Measurements from ENCODE around the gene COL4A3.

Gene COL4A3

DNA sequence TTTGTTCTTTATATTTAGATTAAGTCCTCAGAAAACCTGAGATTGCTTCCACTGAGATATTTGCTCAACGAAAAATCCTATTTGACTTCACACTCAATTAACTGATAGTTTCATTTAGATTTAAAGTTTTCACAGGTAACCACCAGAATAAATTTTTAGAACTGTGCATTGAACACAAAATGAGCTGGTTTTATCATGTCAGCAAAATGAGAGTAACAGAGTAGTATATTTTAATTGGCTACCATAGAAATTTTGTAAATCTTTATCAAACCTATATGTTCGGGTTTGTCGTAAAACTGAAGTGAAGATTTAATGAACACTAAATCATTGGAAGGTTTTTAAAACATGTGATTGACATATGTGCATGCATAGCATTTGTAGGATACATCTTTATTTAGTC lies 127.9 kb downstream of the COL4A3 start:
- no peak for DNase-seq (ENCODE audit: low read depth)

DNA sequence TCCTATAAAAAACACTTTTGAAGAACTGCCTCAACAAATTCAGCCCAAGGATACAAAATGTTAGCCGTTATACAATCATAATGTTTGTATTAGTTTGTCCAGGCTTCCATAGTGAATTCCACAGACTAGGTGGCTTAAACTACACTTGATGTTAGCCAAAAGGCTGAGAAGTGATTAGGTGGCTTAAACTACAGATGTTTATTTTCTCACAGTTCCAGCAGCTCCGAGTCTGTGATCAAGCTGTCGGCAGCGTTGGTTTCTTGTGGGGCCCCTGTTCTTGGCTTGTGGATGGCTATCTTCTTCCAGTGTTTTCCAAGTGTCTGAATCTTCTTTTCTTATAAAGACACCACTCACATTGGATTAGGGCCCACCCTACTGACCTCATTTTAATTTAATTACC lies 129.1 kb downstream of the COL4A3 start:
- no peak for DNase-seq (ENCODE audit: low read depth)

DNA sequence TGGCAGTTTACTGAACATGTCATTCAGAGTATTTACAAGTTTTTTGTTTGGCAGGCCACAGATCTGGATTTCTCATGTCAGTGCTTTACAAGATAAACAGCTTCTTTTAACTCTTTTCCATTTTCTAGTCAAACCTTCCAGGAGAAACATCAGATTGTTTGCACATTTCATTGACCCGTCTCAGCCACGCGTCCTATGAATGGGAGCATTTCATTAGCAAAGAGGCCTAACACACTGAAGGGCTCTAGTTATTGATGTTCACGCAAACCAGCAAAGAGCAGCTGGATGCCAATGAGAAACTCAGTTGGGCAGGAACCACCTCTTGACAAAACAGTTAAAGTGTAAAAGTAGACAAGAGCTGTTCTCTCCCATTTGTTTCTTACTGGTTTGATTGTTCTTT lies 131.4 kb downstream of the COL4A3 start:
- no peak for DNase-seq (ENCODE audit: low read depth)

DNA sequence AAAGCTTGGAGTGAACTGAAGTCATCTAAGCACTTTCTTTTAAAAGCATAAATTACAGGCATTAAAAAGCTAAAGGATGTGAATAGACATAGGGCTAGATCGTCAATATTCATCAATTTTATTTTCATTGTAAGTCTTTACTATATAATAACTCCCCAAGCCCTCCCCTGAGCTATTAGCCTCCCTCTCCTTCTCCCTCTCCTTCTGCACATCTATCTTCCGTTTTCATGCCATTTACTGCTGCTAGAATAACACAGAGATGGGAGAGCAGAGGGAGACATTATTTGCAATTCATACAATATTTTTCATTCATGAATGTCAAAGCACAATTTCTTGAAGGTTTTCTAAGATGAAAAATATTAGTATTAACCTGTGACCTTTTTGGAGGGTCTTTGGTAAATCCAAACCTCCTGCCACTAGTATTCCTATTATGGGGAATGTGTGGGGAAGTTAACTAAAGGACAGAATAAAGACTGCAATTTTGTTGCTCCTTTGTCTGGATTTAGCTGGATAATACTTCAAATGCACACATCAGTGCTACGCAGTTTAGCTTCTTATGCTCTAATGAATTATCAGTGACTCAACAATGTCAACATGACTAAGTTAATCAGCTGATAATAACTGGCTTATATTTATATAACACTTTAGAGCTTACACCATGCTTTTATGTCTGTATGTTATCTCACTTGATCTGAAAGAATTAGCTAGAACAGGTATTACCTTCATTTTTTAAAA lies 132.4 kb downstream of the COL4A3 start:
- DNase-seq (ENCODE audit: low read depth), result no peak

DNA sequence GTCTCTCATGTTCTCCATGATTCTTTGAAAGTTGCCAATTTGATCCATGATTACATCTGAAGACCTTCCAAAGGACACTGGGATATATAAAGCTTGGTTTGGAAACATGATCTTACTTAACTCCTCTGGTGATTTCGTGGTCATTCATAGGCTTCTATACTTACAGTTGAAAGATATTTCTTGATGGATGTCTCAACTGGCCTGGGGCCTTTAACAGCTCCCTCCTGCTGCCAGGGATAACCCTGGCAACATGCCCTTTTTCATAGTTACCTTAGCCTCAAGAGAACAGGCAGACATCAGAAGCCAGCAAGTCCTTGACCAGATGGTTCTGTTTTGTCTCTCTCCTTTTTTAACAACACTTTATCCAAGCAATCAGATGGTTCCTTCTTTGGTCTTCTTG lies 137.1 kb downstream of the COL4A3 start:
- no peak for DNase-seq (ENCODE audit: low read depth)

DNA sequence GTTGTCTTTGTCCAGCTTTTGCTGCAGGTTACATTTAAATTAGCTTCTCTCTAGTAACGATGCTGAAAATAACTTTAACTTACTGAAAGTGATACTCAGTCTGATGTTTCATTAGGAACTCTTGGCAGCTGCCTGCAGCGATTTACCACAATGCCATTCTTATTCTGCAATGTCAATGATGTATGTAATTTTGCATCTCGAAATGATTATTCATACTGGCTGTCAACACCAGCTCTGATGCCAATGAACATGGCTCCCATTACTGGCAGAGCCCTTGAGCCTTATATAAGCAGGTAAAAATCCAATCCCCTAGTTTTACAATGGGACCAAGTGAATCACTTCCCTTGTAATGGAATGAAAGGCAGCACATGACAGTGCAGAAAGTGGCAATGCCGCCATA lies 144.4 kb downstream of the COL4A3 start:
- DNase-seq (ENCODE audit: low read depth), result no peak

DNA sequence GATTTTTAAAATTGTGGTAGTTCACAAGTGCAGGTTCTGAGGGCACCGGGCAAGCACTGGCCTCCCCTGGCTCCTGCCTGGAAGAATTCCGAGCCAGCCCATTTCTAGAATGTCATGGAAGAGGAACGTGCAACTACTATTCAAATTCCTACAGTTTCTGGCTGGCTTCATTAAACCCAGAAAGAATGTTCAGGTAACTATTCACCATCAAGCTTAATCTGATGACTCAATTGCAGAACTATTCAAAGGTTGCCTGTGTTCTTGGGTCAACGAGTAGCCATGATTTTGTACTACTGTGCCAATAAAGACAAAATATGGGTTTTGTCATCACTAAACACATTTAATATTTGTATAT lies 146.3 kb downstream of the COL4A3 start:
- DNase-seq (ENCODE audit: low read depth), result no peak

DNA sequence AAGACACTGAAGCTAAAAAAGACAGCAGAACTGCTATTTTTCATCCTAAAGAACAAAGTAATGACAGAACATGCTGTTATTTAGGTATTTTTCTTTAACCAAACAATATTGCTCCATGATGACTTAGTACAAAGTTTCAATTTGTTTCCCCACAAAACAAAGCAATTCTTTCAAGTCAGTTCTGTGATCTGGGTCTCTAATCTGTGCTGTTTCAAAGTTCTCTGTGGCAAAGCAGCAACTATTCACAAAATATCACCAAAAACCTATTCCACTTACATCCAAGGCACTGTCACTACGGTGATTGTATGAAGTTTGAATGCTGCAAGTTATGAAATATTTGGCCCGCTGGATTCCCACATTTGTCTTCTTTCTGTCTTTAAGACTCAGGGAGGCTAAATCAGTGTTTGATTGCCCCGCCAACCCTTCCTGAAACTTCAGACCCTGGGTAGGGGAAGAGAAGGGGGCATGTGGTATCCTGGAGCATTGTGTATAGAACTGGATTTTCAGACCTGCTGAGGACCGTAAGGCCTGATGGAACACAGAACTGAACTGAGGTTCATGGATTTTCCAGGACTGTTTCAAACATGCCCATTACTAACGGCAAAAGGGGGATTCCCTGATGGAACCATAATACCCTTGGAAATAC lies 147.6 kb downstream of the COL4A3 start:
- no peak for DNase-seq (ENCODE audit: low read depth)

DNA sequence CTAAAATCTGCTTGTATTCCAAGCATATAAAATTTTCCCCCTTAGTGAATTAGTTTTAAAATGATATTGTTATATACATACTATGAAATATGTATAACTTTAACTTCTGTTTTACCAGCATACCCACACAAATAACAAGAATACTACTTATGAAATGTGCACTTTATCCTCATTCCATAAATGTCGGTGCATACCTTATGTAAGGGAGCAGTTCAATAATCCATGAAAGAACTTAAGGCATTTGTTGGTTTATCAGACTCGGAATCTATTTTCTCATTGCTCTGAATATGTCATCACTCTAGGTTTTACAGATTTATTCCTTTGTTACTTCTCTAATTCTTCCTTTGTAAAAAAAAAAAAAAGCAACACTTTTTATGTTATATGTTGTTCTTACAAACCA lies 148.2 kb downstream of the COL4A3 start:
- DNase-seq (ENCODE audit: low read depth), result no peak

DNA sequence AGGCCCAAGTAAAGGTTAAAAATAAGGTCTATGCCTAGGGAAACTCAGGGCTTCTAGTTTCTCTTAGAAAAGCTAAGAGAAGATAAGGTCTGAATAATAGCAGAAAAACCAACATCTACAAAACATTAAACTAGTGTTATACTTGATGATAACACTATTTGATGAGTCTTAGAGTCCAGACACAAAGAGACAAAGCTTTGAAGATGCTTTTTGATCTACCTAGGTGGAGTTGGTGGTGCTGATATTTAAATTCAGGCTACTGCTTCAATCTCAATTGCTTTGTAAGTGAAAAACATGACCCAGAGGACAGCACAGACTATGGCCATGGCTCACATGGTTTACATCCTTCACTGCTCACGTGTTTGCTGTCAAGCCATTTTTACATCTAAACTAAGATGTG lies 148.9 kb downstream of the COL4A3 start:
- no peak for DNase-seq (ENCODE audit: low read depth)

DNA sequence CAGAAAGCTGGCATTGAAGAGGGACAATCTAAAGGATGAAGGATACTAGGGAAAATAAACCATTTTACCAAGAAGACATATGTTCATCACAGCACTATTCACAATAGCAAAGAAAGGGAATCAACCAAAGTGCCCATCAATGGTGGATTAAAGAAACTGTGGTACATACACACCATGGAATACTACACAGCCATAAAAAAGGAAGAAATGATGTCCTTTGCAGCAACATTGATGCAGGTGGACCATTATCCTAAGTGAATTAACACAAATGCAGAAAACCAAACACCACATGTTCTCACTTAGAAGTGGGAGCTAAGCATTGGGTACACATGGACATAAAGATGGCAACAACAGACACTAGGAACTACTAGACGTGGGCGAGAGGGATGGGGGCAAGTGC lies 153.4 kb downstream of the COL4A3 start:
- DNase-seq (ENCODE audit: low read depth), result no peak

DNA sequence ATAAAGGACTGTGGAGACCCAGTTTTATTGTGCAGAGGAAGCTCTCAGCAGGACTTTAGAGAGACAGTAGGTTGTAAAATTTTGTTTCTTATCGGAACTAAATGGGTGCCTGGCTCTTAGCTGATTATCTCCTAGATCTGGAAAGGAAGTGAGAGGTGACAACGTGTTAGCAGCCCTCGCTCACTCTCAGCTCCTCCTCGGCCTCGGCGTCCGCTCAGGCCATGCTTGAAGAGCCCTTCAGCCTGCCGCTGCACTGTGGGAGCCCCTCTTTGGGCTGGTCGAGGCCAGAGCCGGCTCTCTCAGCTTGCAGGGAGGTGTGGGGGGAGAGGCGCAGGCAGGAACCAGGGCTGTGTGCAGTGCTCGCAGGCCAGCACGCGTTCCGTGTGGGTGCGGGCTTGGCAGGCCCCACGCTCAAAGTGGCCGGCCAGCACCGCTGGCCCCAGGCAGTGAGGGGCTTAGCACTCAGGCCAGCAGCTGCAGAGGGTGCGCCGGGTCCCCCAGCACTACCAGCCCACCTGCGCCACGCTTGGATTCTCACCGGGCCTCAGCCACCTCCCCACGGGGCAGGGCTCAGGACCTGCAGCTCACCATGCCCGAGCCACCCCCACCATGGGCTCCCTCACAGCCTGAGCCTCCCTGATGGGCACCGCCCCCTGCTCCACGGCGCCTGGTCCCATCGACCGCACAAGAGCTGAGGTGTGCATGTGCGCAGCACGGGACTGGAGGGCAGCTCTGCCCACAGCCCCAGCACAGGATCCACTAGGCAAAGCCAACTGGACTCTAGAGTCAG lies 156.1 kb downstream of the COL4A3 start:
- no peak for DNase-seq (ENCODE audit: low read depth)

DNA sequence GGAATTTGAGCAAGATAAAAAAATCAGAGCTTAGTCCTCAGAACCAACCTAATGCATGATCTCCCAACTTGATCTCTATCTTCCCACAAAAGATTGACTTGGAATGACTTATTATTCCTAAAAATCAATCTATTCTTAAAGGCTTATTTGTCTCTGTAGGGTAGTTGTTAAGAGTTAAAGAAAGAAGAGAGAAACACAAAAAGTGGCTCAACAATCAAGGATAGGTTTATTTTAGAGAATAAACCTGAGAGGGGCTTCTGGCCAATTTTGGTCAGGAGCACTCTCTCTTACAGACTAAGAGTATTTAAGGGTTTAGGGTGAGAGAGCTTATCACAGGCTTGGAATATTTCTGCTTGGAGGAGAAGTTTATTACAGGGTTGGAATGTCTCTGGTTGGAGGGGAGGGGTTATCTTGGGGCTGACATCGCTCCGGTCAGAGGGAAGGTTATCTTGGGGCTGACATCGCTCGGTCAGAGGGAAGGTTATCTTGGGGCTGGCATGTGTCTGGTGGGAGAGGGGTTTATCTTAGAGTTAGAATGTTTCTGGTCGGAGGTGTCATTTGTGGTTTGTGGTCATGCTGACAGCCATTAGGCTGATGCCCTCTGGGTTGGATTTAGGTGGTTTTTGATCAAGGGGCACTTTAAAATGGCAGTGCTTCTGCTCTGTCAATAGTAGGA lies 158.2 kb downstream of the COL4A3 start:
- DNase-seq (ENCODE audit: low read depth), result no peak

DNA sequence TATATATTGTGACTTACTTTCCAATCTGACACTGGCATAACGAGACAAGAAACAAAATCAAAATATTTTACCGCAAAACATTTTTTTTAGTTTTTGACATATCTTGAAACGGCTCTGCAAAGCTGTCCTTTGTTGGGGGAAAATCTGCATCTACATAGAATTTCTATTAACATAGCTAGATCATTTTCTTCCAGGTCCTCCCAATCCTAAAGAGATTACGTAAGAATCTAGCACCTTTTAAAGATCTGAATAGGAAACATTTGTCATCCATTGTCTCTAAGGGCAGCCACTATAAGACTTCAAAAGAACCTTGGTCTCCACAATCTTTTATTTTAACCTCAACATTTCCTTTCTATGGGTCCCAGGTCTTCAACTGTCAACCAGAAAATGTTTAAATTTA lies 159.4 kb downstream of the COL4A3 start:
- DNase-seq (ENCODE audit: low read depth), result no peak

DNA sequence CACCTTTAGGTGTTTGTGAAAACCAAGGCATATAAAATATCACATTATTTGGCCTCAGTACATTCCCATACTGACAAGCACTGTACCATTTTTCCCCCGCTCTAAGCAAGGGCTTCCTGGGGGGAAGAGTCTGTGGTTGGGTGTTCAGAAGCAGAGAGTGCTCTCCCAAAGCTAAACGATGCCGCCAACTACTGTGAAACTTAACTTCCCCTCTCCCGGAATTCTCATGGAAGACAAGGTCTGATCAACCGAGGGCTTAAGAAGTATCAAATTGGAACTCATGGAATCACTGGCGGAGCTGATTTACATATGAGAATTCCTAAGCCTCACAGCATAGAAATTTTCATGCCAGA lies 160.2 kb downstream of the COL4A3 start:
- no peak for DNase-seq (ENCODE audit: low read depth)

DNA sequence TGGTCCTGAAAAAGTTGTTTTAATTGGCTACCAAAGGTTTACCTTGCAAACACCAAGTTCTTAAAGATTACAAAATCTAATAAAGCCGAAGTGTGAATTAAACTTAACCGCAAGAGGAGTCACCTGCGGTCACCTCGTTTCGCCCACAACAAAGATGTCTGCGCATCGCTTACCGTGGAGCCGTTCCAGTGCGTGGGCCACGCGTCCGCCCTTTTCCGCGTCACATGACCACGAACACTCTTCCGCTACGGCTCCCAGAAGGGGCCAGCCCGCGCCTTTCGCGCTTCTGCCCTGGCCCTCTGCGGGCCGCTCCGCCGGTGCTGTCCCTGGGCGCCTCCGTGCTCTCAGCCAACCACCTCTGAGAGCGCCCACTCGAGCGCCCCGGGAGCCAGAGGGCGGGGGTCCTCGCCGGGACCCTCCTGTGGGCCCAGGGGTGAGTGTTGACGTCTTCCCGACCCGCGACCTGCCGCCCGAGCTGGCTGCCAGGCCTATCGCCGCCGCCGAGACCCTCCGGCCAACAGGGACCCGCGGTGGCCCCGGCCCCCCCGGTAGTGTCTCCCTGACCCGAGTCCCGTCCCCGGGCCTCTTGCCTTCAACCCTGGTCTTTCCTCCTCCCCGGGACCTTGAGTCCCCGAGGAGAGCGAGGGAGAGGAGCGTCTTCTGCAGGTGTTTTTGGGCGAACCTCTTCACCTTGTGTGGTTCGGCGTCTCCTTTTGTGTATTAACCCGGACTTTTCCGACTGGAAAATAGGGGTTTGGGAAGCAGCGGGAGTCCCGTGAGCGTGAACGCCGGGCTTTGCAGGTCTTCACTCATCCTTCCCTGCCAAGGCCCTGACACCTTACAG lies 160.8 kb downstream of the COL4A3 start, which contains the start of gene MFF:
MFF (plus strand) TSS at position 257 of the 844 bp plus-strand sequence. CDS start 5,415 bp downstream, outside the sequence.
- peak; percentile 85 for DNase-seq (ENCODE audit: low read depth)

DNA sequence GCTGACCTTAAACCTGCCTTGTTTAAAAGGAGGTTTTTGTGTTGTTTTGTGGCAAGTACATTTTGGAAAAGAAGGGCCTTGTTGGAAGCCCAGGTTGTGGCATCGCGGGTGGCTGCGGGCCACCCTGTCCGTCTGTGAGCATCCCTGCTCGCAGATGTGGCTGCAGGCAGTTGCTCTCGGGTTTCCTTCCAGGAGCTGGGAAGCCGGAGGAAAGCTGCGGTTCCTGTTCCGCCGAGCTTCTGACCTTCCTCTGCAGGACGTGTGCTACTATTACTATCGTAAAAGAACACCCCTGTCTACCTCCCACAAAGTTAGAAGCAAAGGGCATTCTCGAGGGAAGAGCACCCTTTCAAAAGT lies 161.4 kb downstream of the COL4A3 start:
- no peak for DNase-seq (ENCODE audit: low read depth)

DNA sequence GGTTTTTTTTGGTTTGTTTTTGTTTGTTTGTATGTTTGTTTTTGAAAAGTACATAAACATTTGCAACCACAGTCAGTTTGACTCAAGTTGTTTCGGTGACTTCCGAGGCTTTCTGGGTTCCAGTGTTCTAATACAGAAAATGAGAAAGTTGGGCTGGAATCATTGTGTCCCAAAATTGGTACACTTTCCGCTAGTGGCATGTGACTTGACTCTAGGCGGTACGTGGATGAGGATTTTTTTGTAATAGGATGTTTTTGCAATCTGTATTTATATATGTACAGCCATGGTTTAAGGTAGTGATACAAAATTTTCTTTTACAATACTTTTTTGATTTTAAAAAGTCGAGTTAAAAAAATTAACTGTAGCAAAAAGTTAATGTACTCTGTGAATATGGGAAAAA lies 162.4 kb downstream of the COL4A3 start:
- DNase-seq (ENCODE audit: low read depth), result no peak

DNA sequence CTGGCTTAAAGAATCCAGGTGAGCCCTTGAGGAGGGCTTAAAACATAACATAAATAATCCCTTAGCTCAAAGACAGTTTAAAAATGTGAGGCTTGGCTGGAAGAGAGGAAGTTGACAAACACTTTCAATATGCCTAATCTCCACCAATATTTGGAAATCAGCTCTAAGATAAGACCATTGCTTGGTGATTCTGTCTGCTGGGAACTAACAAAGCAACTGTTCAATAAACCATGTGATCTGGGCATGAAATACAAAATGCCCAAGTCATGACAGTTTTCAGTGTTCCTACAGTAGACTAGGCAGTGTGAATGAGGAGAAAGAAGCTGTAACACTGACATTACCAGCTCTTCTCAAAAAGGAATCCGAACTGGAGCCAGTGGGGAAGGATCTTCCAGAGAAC lies 171.3 kb downstream of the COL4A3 start:
- no peak for DNase-seq (ENCODE audit: low read depth)

DNA sequence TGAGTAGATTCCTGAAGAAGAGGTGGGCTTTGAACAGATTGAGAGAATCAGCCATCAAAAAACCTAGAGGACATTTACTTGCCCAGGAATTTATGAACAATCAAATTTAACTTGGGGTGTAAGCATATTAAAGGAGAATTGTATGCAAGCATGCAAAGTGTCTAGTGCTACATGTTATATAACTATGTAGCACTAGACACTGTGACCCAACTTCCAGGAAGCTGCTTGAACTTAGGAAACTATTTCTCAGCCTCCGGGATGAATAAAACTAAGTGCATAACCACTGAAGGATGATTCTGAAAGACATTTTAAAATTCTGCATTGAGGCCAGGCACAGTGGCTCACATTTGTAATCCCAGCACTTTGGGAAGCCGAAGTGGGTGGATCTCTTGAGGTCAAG lies 173.0 kb downstream of the COL4A3 start:
- DNase-seq (ENCODE audit: low read depth), result no peak

DNA sequence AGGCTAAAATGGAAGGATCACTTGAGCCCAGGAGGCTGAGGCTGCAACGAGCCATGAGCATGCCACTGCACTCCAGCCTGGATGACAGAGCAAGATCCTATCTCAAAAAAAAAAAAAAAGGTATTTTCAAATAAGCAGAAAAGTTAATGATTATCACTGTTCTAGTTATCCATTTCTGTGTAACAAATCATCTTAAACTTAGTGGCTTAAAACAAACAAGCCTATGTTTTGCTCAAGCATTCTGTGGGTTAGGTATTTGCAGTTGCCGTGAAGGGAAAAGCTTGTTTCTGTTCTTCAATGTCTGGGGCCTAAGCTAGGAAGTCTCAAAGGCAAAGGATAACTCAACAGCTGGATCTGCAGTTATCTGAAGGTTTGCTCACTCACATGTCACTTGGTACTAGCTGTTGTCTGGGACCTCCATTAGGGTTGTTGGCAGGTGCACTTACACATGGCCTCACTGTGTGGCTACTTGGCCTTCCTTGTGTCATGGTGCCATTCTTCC lies 174.7 kb downstream of the COL4A3 start:
- DNase-seq (ENCODE audit: low read depth), result no peak

DNA sequence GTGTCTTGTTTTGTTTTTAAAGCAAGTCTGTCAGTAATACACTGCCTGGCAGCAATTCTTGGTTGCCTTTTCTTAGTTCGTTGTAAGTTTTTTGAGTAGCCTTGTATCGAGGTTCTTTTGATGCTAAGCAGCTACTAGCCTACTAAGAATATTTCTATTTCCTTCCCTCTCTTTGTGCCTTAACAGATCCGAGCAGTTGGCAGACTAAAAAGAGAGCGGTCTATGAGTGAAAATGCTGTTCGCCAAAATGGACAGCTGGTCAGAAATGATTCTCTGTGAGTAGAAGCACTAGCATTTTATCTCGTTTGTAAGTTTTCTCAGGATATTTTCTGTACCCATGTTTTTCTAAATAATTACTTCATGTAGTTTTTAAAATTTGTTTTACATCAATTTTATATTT lies 175.7 kb downstream of the COL4A3 start:
- DNase-seq (ENCODE audit: low read depth), result no peak

Measured in activated T-cell treated with anti-CD3 and anti-CD28 coated beads for 1 hour (primary cell).